GM13977 (cell line): ENCODE measurements around the gene ADIPOQ.
"Not testable (repeated sequence)": the region's sequence is repeated elsewhere in the genome, so short reads cannot be mapped to it uniquely, and the experiment has no call there.

ENCODE experiments used
- DNase-seq: peaks from one replicate; pipeline ENCODE4 v3.0.0; 2012; ENCODE audit warnings: low spot score
- in situ Hi-C: fragments of 300-500 bp; cut with MboI; formaldehyde crosslinking; loops from one replicate; pipeline ENCODE4 v1.12.0; 2022; ENCODE audit warnings: low sequenced_read_pairs, low pct_unique_long_range_greater_than_20kb, mixed read lengths, inconsistent platforms; ENCODE audit not compliant: unreplicated experiment
- TF ChIP-seq, protein P1 (sequence below): IDR thresholded peaks from 2 replicates; pipeline ENCODE4 v1.5.1; 2012; ENCODE audit warnings: mild to moderate bottlenecking, control low read depth; ENCODE audit not compliant: insufficient read depth; ENCODE audit errors: extremely low read depth, missing control alignments

Gene ADIPOQ

DNA sequence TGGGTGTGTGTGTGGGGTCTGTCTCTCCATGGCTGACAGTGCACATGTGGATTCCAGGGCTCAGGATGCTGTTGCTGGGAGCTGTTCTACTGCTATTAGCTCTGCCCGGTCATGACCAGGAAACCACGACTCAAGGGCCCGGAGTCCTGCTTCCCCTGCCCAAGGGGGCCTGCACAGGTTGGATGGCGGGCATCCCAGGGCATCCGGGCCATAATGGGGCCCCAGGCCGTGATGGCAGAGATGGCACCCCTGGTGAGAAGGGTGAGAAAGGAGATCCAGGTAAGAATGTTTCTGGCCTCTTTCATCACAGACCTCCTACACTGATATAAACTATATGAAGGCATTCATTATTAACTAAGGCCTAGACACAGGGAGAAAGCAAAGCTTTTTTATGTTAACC lies 10.5 kb downstream of the ADIPOQ start:
- no peak for DNase-seq
- in situ Hi-C loops: no loop called here
- TF ChIP-seq, protein P1, sequence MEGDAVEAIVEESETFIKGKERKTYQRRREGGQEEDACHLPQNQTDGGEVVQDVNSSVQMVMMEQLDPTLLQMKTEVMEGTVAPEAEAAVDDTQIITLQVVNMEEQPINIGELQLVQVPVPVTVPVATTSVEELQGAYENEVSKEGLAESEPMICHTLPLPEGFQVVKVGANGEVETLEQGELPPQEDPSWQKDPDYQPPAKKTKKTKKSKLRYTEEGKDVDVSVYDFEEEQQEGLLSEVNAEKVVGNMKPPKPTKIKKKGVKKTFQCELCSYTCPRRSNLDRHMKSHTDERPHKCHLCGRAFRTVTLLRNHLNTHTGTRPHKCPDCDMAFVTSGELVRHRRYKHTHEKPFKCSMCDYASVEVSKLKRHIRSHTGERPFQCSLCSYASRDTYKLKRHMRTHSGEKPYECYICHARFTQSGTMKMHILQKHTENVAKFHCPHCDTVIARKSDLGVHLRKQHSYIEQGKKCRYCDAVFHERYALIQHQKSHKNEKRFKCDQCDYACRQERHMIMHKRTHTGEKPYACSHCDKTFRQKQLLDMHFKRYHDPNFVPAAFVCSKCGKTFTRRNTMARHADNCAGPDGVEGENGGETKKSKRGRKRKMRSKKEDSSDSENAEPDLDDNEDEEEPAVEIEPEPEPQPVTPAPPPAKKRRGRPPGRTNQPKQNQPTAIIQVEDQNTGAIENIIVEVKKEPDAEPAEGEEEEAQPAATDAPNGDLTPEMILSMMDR: no peak

DNA sequence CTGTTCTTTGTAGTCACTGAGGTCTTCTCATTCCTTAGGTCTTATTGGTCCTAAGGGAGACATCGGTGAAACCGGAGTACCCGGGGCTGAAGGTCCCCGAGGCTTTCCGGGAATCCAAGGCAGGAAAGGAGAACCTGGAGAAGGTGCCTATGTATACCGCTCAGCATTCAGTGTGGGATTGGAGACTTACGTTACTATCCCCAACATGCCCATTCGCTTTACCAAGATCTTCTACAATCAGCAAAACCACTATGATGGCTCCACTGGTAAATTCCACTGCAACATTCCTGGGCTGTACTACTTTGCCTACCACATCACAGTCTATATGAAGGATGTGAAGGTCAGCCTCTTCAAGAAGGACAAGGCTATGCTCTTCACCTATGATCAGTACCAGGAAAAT lies 11.6 kb downstream of the ADIPOQ start:
- in situ Hi-C loops: no loop called here
- TF ChIP-seq, protein P1: no peak

DNA sequence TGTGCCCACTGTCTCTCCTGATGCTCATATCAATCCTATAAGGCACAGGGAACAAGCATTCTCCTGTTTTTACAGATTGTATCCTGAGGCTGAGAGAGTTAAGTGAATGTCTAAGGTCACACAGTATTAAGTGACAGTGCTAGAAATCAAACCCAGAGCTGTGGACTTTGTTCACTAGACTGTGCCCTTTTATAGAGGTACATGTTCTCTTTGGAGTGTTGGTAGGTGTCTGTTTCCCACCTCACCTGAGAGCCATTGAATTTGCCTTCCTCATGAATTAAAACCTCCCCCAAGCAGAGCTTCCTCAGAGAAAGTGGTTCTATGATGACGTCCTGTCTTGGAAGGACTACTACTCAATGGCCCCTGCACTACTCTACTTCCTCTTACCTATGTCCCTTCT lies 12.4 kb downstream of the ADIPOQ start:
- no peak for DNase-seq
- in situ Hi-C loops: no loop called here
- TF ChIP-seq, protein P1: no peak

More for the DNA sequence above, 11.6 kb downstream of the ADIPOQ start:
- no peak for DNase-seq

DNA sequence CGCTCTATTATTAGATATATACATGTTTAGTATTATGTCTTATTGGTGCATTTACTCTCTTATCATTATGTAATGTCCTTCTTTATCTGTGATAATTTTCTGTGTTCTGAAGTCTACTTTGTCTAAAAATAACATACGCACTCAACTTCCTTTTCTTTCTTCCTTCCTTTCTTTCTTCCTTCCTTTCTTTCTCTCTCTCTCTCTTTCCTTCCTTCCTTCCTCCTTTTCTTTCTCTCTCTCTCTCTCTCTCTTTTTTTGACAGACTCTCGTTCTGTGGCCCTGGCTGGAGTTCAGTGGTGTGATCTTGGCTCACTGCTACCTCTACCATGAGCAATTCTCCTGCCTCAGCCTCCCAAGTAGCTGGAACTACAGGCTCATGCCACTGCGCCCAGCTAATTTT lies 15.2 kb downstream of the ADIPOQ start:
- TF ChIP-seq, protein P1: no peak
- in situ Hi-C loops: no loop called here
- no peak for DNase-seq

DNA sequence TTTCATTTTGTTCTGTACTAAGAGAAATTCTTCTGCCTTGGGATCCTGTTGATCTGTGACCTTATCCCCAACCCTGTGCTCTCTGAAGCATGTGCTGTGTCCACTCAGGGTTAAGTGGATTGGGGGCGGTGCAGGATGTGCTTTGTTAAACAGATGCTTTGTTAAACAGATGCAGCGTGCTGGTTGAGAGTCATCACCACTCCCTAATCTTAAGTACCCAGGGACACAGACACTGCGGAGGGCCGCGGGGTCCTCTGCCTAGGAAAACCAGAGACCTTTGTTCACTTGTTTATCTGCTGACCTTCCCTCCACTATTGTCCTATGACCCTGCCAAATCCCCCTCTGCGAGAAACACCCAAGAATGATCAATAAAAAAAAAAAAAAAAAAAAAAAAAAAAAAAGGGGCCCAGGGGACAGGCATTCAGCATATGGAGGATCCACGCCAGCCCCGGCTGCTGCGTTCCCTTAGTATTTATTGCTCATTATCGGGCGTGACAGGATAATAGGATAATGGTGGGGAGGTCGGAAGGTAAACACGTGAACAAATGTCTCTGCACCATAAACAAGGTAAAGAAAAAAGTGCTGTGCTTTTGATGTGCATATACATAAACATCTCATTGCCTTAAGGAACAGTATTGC lies 22.8 kb downstream of the ADIPOQ start:
- DNase-seq, in situ Hi-C loops: not testable (repeated sequence)

DNA sequence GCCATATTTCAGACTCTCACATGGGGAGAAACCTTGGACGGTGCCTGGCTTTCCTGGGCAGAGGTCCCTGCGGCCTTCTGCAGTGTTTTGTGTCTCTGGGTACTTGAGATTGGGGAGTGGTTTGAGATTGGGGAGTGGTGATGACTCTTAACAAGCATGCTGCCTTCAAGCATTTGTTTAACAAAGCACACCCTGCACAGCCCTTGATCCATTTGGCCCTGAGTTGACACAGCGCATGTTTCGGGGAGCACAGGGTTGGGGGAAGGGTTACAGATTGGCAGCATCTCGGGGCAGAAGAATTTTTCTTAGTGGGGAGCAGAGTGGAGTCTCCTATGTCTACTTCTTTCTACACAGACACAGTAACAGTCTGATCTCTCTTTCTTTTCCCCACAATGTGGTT lies 23.6 kb downstream of the ADIPOQ start:
- in situ Hi-C loops: not testable (repeated sequence)

DNA sequence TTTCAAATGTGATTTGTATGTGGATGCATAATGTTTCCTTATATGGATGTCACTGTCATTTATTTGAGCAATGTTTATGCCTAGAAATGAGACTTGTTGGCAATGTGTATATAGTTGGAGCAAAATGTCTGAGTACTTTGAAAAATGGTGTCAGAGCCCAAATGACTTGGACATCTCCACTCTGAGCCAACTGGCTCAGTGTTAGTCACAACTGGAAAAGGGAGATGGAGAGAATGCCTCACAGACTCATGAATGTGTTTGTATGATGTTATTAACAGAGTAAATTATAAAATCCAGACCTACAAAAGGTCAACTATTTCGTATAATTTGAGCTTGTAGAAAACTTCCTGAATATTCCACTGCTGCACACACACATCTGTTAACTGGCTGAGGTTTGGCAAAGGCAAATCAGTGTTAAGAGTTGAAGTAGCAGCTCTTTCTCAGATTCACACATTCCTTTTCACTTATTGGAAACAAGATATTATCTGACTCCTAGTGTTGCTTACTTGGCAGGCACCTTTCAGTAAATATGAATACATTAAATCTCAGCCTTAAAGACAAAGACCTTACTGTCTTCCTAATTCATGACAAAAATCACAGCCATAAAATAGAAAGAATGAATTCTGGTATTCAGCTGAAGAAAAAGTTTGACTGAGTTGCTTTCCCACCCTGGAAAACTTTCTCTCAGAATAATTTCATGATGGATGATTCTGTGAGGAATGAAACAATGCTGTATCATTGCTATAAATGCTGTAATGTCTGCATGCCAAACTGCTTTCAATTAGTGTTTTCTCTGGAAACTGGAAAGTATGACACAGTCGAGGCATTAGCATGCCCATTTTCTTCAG lies 27.0 kb downstream of the ADIPOQ start:
- in situ Hi-C loops: no loop called here
- TF ChIP-seq, protein P1: no peak
- no peak for DNase-seq

More for the DNA sequence above, 23.6 kb downstream of the ADIPOQ start:
- not testable (repeated sequence) for DNase-seq
